Measurements from ENCODE around the gene P3H1. TPM values are rescaled to one million over a fixed set of nuclear protein-coding genes. Genes with fewer than 3 reads are reported as not detected.
A peak's percentile ranks its signal among the peaks of the same experiment; 100 is the strongest.

Gene P3H1
- total and polyA plus RNA-seq, 2 of the 13 experiments (the other 11 are each of a cell fraction or from before 2014, with no cell fraction given), result 64.6 to 120 TPM

DNA sequence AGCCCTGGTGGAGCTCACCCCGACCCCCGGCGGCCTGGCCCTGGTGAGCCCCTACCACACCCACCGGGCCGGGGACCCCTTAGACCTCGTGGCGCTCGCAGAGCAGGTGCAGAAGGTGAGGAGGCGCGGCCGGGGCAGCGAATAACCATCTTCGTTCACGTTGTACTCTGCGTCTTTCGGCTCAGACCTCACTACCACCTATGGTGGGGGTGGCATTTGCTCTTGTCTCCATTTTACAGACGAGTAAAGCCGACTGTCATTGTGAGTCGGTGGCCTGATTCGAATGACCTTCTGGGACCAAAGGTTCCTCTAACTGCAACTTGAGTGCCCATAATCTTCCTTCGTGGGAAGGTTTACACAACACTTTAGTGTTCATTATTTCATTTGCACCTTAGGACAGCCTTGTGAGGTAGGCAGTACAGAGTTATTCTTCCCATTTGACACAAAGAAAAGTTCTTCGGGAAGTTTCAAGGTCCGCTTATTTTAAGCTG, 727 bp upstream of the P3H1 start (continued):
- TF ChIP-seq ZBTB7A (CRISPR knock-in tag; IDR thresholded peaks at IDR 0.05), result no peak
- TF ChIP-seq NCOA1 (CRISPR knock-in tag; IDR thresholded peaks at IDR 0.05), result 0 out of 2 replicates have a peak, but pooled peaks have one; percentile 6
- 0 out of 2 replicates have a peak, but pooled peaks have one; percentile 47 for TF ChIP-seq KAT7 (CRISPR knock-in tag; IDR thresholded peaks at IDR 0.05; ENCODE audit: borderline replicate concordance)
- peak; percentile 56 for TF ChIP-seq ARNT2 (CRISPR knock-in tag; IDR thresholded peaks at IDR 0.05; ENCODE audit: low read depth)
- no peak for TF ChIP-seq NONO (IDR thresholded peaks at IDR 0.05)
- TF ChIP-seq NONO (CRISPR knock-in tag; conservative IDR thresholded peaks at IDR 0.05), result peak; percentile 4; the same call in 1 of the 2 replicates
- TF ChIP-seq FOXJ3 (CRISPR knock-in tag; IDR thresholded peaks at IDR 0.05; ENCODE audit: borderline replicate concordance), result no peak
- TF ChIP-seq EZH2 (conservative IDR thresholded peaks at IDR 0.05; ENCODE audit: low read depth, low read length), result no peak
- no peak for TF ChIP-seq NR2F6 (IDR thresholded peaks at IDR 0.05)
- no peak; the same call in 1 of the 2 replicates for TF ChIP-seq NR2F6 (CRISPR knock-in tag; IDR thresholded peaks at IDR 0.05)
- TF ChIP-seq, protein P1, sequence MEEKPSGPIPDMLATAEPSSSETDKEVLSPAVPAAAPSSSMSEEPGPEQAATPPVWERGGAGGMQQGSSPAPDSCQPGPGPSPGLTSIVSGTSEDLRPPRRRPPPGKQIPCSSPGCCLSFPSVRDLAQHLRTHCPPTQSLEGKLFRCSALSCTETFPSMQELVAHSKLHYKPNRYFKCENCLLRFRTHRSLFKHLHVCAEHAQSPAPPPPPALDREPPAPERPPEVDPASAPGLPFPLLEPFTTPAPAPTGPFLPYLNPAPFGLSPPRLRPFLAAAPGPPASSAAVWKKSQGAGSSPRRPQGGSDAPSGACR (CRISPR knock-in tag; IDR thresholded peaks at IDR 0.05), result peak; percentile 2; the same call in 1 of the 2 replicates
- TF ChIP-seq ZNF607 (CRISPR knock-in tag; IDR thresholded peaks at IDR 0.05; ENCODE audit: borderline replicate concordance), result no peak
- TF ChIP-seq ZBTB7B (CRISPR knock-in tag; IDR thresholded peaks at IDR 0.05), result peak; percentile 45; the same call in 1 of the 2 replicates
- no peak for TF ChIP-seq MTF1 (CRISPR knock-in tag; IDR thresholded peaks at IDR 0.05)
- peak in 1 of 2 experiments; percentile 6; a peak in 1 of 4 replicates for TF ChIP-seq POLR2A (IDR thresholded peaks at IDR 0.05; ENCODE audit: insufficient read depth in 1 of 2, low read depth in 2 of 2, low read length in 2 of 2)
- TF ChIP-seq, protein P2, sequence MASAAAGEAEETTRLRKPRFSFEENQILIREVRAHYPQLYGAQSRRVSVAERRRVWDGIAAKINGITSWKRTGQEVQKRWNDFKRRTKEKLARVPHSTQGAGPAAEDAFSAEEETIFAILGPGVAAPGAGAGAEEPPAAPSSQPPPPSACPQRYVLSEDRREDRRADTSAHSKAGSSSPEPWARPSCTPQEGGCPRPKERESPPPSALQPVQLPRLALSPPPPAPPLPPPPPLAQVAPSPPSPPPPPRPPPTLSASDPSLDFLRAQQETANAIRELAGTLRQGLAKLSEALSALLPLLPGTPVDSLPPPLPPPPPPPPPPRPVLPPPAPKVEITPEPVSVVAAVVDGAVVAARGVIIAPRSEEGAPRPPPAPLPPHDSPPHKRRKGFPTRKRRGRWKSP (CRISPR knock-in tag; IDR thresholded peaks at IDR 0.05), result no peak
- TF ChIP-seq ZFYVE20 (CRISPR knock-in tag; IDR thresholded peaks at IDR 0.05; ENCODE audit: borderline replicate concordance, low read depth), result 0 out of 2 replicates have a peak, but pooled peaks have one; percentile 72
- TF ChIP-seq, protein P3, sequence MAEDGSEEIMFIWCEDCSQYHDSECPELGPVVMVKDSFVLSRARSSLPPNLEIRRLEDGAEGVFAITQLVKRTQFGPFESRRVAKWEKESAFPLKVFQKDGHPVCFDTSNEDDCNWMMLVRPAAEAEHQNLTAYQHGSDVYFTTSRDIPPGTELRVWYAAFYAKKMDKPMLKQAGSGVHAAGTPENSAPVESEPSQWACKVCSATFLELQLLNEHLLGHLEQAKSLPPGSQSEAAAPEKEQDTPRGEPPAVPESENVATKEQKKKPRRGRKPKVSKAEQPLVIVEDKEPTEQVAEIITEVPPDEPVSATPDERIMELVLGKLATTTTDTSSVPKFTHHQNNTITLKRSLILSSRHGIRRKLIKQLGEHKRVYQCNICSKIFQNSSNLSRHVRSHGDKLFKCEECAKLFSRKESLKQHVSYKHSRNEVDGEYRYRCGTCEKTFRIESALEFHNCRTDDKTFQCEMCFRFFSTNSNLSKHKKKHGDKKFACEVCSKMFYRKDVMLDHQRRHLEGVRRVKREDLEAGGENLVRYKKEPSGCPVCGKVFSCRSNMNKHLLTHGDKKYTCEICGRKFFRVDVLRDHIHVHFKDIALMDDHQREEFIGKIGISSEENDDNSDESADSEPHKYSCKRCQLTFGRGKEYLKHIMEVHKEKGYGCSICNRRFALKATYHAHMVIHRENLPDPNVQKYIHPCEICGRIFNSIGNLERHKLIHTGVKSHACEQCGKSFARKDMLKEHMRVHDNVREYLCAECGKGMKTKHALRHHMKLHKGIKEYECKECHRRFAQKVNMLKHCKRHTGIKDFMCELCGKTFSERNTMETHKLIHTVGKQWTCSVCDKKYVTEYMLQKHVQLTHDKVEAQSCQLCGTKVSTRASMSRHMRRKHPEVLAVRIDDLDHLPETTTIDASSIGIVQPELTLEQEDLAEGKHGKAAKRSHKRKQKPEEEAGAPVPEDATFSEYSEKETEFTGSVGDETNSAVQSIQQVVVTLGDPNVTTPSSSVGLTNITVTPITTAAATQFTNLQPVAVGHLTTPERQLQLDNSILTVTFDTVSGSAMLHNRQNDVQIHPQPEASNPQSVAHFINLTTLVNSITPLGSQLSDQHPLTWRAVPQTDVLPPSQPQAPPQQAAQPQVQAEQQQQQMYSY (CRISPR knock-in tag; IDR thresholded peaks at IDR 0.05), result no peak
- TF ChIP-seq, protein P4, sequence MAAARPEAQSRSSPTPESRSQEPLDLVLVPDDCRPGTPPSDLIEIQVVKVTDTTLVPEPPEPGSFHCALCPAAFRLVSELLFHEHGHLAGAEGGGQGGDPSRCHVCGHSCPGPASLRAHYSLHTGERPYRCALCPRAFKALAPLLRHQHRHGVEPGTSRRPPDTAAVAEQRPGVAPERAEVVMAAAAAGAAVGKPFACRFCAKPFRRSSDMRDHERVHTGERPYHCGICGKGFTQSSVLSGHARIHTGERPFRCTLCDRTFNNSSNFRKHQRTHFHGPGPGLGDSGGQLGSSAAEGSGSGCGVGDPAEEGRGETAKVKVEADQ (CRISPR knock-in tag; IDR thresholded peaks at IDR 0.05; ENCODE audit: borderline replicate concordance), result no peak
- TF ChIP-seq, protein P5, sequence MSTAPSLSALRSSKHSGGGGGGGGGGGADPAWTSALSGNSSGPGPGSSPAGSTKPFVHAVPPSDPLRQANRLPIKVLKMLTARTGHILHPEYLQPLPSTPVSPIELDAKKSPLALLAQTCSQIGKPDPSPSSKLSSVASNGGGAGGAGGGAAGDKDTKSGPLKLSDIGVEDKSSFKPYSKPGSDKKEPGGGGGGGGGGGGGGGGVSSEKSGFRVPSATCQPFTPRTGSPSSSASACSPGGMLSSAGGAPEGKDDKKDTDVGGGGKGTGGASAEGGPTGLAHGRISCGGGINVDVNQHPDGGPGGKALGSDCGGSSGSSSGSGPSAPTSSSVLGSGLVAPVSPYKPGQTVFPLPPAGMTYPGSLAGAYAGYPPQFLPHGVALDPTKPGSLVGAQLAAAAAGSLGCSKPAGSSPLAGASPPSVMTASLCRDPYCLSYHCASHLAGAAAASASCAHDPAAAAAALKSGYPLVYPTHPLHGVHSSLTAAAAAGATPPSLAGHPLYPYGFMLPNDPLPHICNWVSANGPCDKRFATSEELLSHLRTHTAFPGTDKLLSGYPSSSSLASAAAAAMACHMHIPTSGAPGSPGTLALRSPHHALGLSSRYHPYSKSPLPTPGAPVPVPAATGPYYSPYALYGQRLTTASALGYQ (CRISPR knock-in tag; IDR thresholded peaks at IDR 0.05), result no peak
- TF ChIP-seq ASH2L (IDR thresholded peaks at IDR 0.05; ENCODE audit: insufficient read length, low read depth, low read length), result peak; percentile 47
- peak; percentile 17; the same call in 1 of the 2 replicates for TF ChIP-seq MTF2 (CRISPR knock-in tag; IDR thresholded peaks at IDR 0.05; ENCODE audit: borderline replicate concordance)
- peak; percentile 55; the same call in 1 of the 2 replicates for TF ChIP-seq ZNF292 (CRISPR knock-in tag; IDR thresholded peaks at IDR 0.05; ENCODE audit: borderline replicate concordance, low read depth)

All from HepG2 (cell line).